ENCODE results near the gene AEBP2.

DNA sequence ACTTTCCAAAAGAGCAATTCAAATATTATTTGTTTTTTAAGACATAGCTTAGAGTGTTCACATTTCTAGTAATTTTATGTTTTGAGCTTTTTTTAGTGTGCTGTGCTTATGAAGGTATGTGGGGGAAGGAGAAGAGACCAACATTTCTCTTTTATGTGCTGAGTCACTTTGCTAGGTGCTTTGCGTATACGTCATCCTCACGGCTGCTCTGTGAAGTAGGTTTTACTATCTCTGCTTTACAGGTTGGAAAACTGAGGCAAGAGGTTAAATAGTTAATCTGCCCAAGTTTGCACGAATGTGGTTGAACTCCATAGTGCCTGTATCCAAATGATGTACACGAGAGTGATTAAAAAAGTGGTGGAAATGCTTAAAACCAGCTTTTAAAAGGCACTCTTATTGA lies 75.9 kb downstream of the AEBP2 start:
- TF ChIP-seq, protein P1, sequence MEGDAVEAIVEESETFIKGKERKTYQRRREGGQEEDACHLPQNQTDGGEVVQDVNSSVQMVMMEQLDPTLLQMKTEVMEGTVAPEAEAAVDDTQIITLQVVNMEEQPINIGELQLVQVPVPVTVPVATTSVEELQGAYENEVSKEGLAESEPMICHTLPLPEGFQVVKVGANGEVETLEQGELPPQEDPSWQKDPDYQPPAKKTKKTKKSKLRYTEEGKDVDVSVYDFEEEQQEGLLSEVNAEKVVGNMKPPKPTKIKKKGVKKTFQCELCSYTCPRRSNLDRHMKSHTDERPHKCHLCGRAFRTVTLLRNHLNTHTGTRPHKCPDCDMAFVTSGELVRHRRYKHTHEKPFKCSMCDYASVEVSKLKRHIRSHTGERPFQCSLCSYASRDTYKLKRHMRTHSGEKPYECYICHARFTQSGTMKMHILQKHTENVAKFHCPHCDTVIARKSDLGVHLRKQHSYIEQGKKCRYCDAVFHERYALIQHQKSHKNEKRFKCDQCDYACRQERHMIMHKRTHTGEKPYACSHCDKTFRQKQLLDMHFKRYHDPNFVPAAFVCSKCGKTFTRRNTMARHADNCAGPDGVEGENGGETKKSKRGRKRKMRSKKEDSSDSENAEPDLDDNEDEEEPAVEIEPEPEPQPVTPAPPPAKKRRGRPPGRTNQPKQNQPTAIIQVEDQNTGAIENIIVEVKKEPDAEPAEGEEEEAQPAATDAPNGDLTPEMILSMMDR (IDR thresholded peaks at IDR 0.05; ENCODE audit: low read length): no peak
- no peak for TF ChIP-seq EZH2 (IDR thresholded peaks at IDR 0.05; ENCODE audit: borderline replicate concordance, low read length)
